ENCODE results near the gene LHPP.

DNA sequence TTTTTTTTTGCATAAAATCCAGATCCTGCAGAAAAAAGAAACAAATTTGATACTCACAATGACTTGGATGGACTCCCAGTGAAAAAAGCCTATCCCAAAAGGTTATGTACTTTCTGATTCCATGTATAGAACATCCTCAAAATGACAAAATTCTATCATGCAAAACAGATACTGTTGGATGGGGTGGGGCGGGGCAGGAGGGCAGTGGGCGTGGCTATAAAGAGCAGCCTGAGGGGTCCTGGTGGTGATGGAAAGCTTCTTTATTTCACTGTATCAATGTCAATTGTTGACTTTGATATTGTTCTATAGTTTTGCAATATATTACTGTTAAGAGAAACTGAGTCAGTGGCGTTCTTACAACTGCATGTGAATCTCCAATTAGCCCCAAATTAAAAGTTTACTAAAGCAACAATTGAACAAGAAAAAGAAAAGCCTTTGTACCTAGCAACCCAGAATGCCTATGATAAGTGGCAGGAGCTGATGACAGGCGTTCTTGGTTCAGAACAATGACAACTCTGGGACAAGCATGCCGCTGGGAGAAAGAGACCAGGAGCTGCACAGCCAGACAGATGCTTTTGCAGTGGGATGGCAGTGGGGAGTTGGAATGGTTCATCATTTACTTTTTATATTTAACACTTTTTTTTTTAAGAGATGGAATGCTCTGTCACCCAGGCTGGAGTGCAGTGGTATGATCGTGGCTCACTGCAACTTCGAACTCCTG is 101.9 kb downstream of the LHPP start:
- TF ChIP-seq CTCF (conservative IDR thresholded peaks at IDR 0.05) (no peak), EZH2 (IDR thresholded peaks at IDR 0.05; ENCODE audit: low read depth) (no peak)
